ENCODE measurements around the gene SLC4A7.
A peak's percentile ranks its signal among the peaks of the same experiment; 100 is the strongest.
"Not testable (repeated sequence)": the region's sequence is repeated elsewhere in the genome, so short reads cannot be mapped to it uniquely, and the experiment has no call there.

SLC4A7 gene

GRCh38 chr3:27486336-27486735 is 2.2 kb upstream of the SLC4A7 start:
- no peak for DNase-seq

- no peak for DNase-seq
Observed at GRCh38 chr3:27485866-27486265, 1.7 kb upstream of the SLC4A7 start.

- peak; percentile 22 for DNase-seq
Observed at GRCh38 chr3:27483117-27484014, 818 bp downstream of the SLC4A7 start.

GRCh38 chr3:27479806-27480543 is 4.2 kb downstream of the SLC4A7 start:
- no peak for DNase-seq

GRCh38 chr3:27471923-27472550 is 12.1 kb downstream of the SLC4A7 start:
- no peak for DNase-seq

GRCh38 chr3:27468283-27468886 is 15.8 kb downstream of the SLC4A7 start:
- DNase-seq, result no peak

GRCh38 chr3:27467545-27467944 is 16.6 kb downstream of the SLC4A7 start:
- peak; percentile 21 for DNase-seq

GRCh38 chr3:27464646-27465045 is 19.5 kb downstream of the SLC4A7 start:
- DNase-seq, result no peak

GRCh38 chr3:27462228-27462627 is 22.0 kb downstream of the SLC4A7 start:
- no peak for DNase-seq

- no peak for DNase-seq
Observed at GRCh38 chr3:27458929-27459328, 25.3 kb downstream of the SLC4A7 start.

GRCh38 chr3:27456554-27456953 is 27.6 kb downstream of the SLC4A7 start:
- no peak for DNase-seq

- DNase-seq, result no peak
Observed at GRCh38 chr3:27454914-27455313, 29.3 kb downstream of the SLC4A7 start.

GRCh38 chr3:27454461-27454860 is 29.7 kb downstream of the SLC4A7 start:
- no peak for DNase-seq

GRCh38 chr3:27452368-27453090 is 31.7 kb downstream of the SLC4A7 start:
- no peak for DNase-seq

- DNase-seq, result no peak
Observed at GRCh38 chr3:27451842-27452241, 32.3 kb downstream of the SLC4A7 start.

- no peak for DNase-seq
Observed at GRCh38 chr3:27451251-27451650, 32.9 kb downstream of the SLC4A7 start.

- no peak for DNase-seq
Observed at GRCh38 chr3:27449530-27450150, 34.5 kb downstream of the SLC4A7 start.

GRCh38 chr3:27442995-27443394 is 41.2 kb downstream of the SLC4A7 start:
- not testable (repeated sequence) for DNase-seq

GRCh38 chr3:27438352-27438751 is 45.8 kb downstream of the SLC4A7 start:
- not testable (repeated sequence) for DNase-seq

GRCh38 chr3:27431116-27431515 is 53.1 kb downstream of the SLC4A7 start:
- no peak for DNase-seq

GRCh38 chr3:27429909-27430308 is 54.3 kb downstream of the SLC4A7 start:
- no peak for DNase-seq

GRCh38 chr3:27428446-27428845 is 55.7 kb downstream of the SLC4A7 start:
- DNase-seq, result no peak
